IPS-15b (cell line): ENCODE data around the gene EEFSEC.

Experiments used
- H3K27me3 ChIP-seq: one replicate; pipeline ENCODE4 v1.6.1; 2013; ENCODE audit warnings: low read length; ENCODE audit not compliant: control insufficient read depth, insufficient read depth
- H3K36me3 ChIP-seq: one replicate; pipeline ENCODE4 v1.6.1; 2013; ENCODE audit warnings: low read length; ENCODE audit not compliant: control insufficient read depth, insufficient read depth
- H3K4me1 ChIP-seq: one replicate; pipeline ENCODE4 v1.6.1; 2013; ENCODE audit warnings: mild to moderate bottlenecking, low read length; ENCODE audit not compliant: control insufficient read depth, insufficient read depth
- H3K4me3 ChIP-seq: one replicate; pipeline ENCODE4 v1.5.1; 2013; ENCODE audit warnings: low read depth, low read length
- H3K9ac ChIP-seq: one replicate; pipeline ENCODE4 v1.6.1; 2013; ENCODE audit warnings: low read depth, mild to moderate bottlenecking, low read length
- H3K9me3 ChIP-seq: one replicate; pipeline ENCODE4 v1.6.1; 2013; ENCODE audit warnings: mild to moderate bottlenecking, low read length; ENCODE audit not compliant: control insufficient read depth, insufficient read depth

The EEFSEC gene

GRCh38 chr3:128313071-128313725 is 159.9 kb downstream of the EEFSEC start:
- Histone ChIP-seq H3K9ac (no peak overlapping the region), H3K4me3 (no peak overlapping the region), H3K4me1 (no peaks in the 10 kb centered on the region), H3K9me3 (no peaks in the 10 kb centered on the region), H3K27me3 (no peaks in the 10 kb centered on the region), H3K36me3 (no peaks in the 10 kb centered on the region)

DNA sequence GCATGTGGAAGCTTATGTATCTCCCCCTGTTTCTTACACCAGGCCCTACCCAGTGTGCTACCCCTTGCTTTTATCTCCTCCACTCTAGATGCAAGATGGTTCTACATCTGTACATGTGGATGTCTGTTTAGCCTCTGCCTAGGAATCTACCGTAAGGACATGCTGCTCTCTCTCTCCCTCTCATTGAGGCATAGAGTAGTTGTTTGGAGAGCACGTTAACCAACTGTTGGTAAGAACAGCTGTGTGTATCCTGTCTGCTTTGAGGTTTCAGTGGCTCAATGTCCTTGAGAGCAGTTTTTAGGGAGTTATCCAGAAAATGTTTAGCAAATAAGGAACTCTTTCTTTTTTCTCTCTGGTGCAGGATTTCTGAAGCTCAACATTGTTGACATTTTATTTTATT is 160.7 kb downstream of the EEFSEC start:
- no peak overlapping the region for H3K4me3 ChIP-seq
- H3K9ac ChIP-seq: no peak overlapping the region
- no peaks in the 10 kb centered on the region for H3K9me3 ChIP-seq
- H3K27me3 ChIP-seq: no peaks in the 10 kb centered on the region
- H3K4me1 ChIP-seq: no peaks in the 10 kb centered on the region
- H3K36me3 ChIP-seq: no peaks in the 10 kb centered on the region

DNA sequence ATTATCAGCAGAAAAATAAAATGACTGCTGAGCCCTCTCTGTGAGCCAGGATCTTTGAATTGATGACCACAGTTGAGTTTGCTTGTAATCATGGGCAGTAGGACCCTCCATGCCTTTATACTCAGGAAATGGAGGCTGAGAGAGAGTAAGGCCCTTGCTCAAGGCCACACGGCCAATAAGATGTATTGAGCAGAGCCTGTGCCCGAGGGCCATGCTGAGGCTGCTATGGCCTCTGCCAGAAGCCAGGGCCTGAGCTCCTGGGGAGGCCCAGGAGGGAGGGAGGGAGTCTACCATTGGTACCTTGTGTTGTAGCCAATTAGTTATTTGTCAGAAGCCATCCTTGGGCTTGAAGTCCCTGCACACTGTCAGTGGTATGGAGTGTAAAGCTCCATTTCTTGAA is 162.0 kb downstream of the EEFSEC start:
- Histone ChIP-seq H3K9ac (no peak overlapping the region), H3K36me3 (peaks cover 2% of the 10 kb centered on the region), H3K4me3 (no peak overlapping the region), H3K4me1 (no peaks in the 10 kb centered on the region), H3K9me3 (no peaks in the 10 kb centered on the region), H3K27me3 (no peaks in the 10 kb centered on the region)

DNA sequence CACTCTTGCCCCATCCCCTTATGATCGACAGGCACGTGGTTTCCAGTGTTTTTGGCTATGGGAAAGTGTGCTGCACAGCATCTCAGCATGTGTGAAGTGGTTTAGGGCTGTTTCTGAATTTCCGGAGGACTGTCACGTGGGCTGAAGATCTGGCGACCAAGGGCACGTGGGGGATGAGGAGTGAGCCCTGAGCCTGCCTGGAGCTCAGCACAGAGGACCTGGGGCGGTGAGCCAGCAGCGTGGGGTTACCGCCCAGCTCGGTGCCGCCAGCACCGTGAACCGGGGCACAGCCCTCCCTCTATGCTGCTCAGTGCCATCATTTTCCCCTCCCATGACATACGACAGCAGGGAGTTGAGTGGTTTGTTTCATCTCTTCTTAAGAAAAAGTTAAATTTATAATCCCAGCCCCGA is 163.2 kb downstream of the EEFSEC start:
- peaks cover 2% of the 10 kb centered on the region for H3K36me3 ChIP-seq
- H3K9ac ChIP-seq: no peak overlapping the region

GRCh38 chr3:128317101-128317697 is 163.9 kb downstream of the EEFSEC start:
- Histone ChIP-seq H3K4me3 (no peak overlapping the region), H3K4me1 (no peaks in the 10 kb centered on the region), H3K27me3 (no peaks in the 10 kb centered on the region), H3K9ac (no peak overlapping the region), H3K36me3 (peaks cover 2% of the 10 kb centered on the region), H3K9me3 (no peaks in the 10 kb centered on the region)

More for the DNA sequence above, 163.2 kb downstream of the EEFSEC start:
- Histone ChIP-seq H3K27me3 (no peaks in the 10 kb centered on the region), H3K4me3 (no peak overlapping the region), H3K9me3 (no peaks in the 10 kb centered on the region), H3K4me1 (no peaks in the 10 kb centered on the region)

- H3K9ac ChIP-seq: no peak overlapping the region
These were observed 164.5 kb downstream of the EEFSEC start for GRCh38 chr3:128317698-128318231.

DNA sequence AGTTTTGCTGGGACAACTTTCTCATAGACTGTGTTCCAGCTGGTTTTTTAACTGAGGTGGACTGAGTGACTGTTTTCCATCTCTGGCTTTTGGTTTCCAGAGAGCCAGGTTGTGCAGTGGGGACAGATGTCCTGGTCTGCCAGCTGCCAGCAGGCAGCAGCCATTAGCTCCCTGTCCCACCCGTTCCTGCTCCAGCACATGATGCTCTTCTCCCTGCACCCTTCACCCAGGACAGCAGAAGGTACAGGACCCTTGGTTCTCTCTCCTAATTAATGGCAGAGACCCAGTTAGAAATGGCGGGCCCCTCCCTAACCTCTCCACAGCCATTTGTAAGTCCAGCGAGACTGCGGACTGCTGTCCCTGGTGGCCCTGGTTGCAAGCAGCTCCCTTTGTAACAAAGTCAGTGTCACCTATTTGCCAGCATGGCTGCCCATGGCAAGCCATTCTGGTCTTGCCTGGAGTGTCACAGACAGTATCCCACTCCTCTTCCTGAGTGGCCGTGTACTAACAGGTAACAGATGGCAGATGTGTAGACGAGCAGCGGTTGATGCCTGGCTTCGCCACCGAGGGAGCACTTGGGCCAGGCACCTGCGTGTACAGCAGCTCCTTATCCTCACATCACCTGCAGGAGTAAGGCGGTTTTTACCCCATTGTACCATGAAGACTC is 165.1 kb downstream of the EEFSEC start:
- no peaks in the 10 kb centered on the region for H3K4me1 ChIP-seq
- no peaks in the 10 kb centered on the region for H3K27me3 ChIP-seq
- no peaks in the 10 kb centered on the region for H3K9me3 ChIP-seq
- H3K9ac ChIP-seq: no peak overlapping the region
- H3K36me3 ChIP-seq: peaks cover 2% of the 10 kb centered on the region
- H3K4me3 ChIP-seq: no peak overlapping the region

More at GRCh38 chr3:128317698-128318231, 164.5 kb downstream of the EEFSEC start:
- Histone ChIP-seq H3K9me3 (no peaks in the 10 kb centered on the region), H3K27me3 (no peaks in the 10 kb centered on the region), H3K4me1 (no peaks in the 10 kb centered on the region), H3K36me3 (peaks cover 2% of the 10 kb centered on the region), H3K4me3 (no peak overlapping the region)

DNA sequence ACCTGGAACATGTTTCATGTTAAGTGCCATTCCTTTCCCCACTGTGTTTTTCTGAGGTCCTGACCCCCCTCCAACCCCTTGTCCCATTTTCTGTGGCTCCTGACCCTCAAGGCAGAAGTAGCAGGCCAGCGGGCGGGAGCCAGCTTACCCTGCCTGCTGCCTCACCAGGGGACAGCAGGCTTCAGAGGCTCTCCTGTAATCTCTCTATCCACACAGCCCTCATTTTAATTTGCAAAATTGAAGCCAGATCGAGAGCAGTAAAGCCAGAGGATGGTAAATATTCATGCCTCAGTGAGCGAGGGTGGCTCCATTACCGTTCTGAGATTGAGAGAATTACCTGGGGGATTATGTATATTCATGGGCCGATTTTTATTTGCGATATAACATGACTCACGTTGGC is 165.8 kb downstream of the EEFSEC start:
- Histone ChIP-seq H3K4me1 (no peaks in the 10 kb centered on the region), H3K9me3 (no peaks in the 10 kb centered on the region), H3K4me3 (no peak overlapping the region), H3K9ac (no peak overlapping the region), H3K27me3 (no peaks in the 10 kb centered on the region), H3K36me3 (peaks cover 2% of the 10 kb centered on the region)

GRCh38 chr3:128319741-128320141 is 166.5 kb downstream of the EEFSEC start:
- Histone ChIP-seq H3K9ac (no peak overlapping the region), H3K9me3 (no peaks in the 10 kb centered on the region), H3K4me3 (no peak overlapping the region), H3K27me3 (no peaks in the 10 kb centered on the region), H3K4me1 (no peaks in the 10 kb centered on the region), H3K36me3 (peaks cover 2% of the 10 kb centered on the region)

DNA sequence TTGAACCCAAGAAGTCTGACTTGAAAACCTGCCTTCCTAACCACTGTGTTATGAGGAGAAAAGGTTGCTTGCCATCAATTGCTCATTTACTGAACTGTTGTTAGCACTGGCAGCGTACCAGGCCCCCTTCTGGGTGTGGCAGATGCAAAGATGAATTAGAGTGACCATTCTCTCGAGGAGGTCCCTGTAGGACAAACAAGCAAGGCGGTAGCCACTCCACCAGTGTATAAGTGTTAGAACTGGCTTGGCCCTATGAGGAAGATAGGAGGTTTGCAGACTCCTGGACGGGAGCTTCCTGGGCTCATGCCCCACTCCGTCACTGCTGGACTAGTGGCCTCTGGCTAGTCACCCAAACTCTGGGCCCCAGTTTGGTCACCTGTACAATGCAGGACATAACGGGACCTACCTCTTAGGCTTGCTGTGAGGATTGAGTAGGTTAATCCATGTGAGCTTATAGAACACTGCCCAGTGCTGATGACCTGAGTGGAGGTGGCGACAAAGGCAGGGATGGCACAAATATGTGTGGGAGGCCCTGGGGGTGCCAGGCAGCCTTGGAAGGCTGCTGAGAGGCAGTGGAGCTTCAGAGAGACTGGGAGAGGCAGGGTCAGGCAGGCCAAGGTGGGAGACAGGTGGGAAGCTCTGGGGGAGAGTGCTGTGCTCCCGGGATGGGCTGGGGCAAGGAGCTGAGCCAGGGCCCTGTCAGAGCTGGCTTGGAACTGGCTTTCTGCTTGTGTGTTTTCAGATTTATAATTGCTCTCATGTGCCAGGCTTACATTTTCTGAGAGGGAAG is 167.5 kb downstream of the EEFSEC start:
- Histone ChIP-seq H3K27me3 (no peaks in the 10 kb centered on the region), H3K4me1 (no peaks in the 10 kb centered on the region), H3K9me3 (no peaks in the 10 kb centered on the region), H3K9ac (no peak overlapping the region), H3K4me3 (no peak overlapping the region), H3K36me3 (peaks cover 2% of the 10 kb centered on the region)

DNA sequence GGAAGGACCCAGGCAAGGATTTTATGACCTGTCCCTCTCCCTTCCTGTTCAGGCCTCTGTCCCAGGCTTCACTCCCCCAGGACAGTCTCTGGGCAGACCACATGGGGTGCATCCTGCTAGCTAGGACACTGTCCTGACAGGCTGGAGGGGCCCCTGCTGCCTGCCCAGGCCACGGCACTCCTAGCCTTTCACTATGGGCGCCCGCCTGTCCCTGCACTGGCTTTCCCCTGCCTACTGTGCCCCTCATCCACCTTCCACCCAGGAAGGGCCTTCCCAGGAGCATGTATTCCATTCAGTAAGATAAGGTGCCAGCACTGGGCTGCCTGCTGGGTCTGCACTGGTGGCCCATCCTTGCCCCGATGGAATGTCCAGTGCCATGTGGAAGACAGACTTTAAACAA is 168.1 kb downstream of the EEFSEC start:
- Histone ChIP-seq H3K9ac (no peak overlapping the region), H3K4me1 (no peaks in the 10 kb centered on the region), H3K36me3 (peaks cover 2% of the 10 kb centered on the region), H3K9me3 (no peaks in the 10 kb centered on the region), H3K4me3 (no peak overlapping the region), H3K27me3 (no peaks in the 10 kb centered on the region)
